Measurements from ENCODE around the gene PPFIA1.
"Not testable (repeated sequence)": the region's sequence is repeated elsewhere in the genome, so short reads cannot be mapped to it uniquely, and the experiment has no call there.

Gene PPFIA1

DNA sequence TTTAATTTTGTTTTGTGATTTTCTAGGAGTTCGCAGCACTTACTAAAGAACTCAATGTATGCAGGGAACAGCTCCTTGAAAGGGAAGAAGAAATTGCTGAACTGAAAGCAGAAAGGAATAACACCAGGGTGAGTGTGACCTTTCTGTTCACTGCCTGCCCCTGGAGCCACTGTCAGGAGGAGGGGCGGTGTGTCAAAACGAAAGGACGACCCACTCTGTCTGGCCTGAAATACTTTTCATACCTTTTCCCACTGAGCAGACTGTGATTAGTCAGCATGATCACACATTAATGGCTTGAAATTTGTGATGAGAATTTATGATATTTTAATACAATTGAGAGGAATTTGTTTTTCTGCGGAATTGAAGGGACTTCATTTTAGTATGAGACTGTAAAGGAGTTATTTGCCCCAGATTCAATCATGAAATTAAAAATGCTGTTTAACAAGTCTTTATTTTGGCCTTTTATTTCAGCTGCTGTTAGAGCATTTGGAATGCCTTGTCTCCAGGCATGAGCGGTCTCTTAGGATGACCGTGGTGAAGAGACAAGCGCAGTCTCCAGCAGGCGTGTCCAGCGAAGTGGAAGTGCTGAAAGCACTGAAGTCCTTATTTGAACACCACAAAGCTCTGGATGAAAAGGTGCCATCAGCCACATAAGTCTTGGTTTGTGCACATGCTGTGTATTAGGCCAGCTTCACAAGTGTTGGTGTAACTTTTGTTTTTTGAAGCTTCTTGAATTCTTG is 54.1 kb downstream of the PPFIA1 start:
- no peak for DNase-seq (ENCODE audit: insufficient read length, low spot score)
- no peak for FAIRE-seq
- TF ChIP-seq, protein P1, sequence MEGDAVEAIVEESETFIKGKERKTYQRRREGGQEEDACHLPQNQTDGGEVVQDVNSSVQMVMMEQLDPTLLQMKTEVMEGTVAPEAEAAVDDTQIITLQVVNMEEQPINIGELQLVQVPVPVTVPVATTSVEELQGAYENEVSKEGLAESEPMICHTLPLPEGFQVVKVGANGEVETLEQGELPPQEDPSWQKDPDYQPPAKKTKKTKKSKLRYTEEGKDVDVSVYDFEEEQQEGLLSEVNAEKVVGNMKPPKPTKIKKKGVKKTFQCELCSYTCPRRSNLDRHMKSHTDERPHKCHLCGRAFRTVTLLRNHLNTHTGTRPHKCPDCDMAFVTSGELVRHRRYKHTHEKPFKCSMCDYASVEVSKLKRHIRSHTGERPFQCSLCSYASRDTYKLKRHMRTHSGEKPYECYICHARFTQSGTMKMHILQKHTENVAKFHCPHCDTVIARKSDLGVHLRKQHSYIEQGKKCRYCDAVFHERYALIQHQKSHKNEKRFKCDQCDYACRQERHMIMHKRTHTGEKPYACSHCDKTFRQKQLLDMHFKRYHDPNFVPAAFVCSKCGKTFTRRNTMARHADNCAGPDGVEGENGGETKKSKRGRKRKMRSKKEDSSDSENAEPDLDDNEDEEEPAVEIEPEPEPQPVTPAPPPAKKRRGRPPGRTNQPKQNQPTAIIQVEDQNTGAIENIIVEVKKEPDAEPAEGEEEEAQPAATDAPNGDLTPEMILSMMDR (IDR thresholded peaks at IDR 0.05; ENCODE audit: insufficient read depth, missing control alignments), result no peak

DNA sequence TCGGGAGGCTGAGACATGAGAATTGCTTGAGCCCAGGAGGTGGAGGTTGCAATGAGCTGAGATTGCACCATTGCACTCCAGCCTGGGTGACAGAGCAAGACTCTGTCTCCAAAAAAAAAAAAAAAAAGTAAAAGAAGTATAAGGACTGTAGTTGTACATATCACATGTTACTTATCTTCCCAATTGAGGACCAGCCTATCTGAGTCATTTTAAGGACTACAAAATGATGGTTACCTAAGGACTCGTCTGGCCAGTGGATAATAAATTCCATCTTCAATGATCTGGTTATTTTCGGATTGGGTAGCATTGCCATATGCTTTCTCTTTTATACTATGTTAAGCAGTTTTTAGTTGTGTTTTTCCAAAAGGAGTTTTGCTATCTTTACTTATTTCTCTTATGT is 55.3 kb downstream of the PPFIA1 start:
- FAIRE-seq (no peak), DNase-seq (ENCODE audit: insufficient read length, low spot score) (no peak)
- TF ChIP-seq, protein P1 (IDR thresholded peaks at IDR 0.05; ENCODE audit: insufficient read depth, missing control alignments), result no peak

DNA sequence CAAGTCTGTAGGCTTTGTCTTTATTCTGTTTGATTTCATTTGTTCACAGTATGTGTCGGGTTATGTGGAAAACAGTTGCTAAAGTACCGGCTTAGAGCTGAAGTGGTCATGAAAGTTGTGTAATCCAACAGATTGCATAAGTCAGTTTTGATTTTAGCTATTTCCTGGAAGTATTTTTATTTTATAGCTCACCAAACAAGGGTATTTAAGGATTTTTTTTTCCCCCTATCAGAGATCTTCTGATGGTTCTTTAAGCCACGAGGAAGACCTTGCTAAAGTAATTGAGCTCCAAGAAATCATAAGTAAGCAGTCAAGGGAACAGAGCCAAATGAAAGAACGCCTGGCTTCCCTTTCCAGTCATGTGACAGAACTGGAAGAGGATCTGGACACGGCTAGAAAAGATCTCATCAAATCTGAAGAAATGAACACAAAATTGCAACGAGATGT is 55.9 kb downstream of the PPFIA1 start:
- TF ChIP-seq, protein P1 (IDR thresholded peaks at IDR 0.05; ENCODE audit: insufficient read depth, missing control alignments), result no peak
- DNase-seq (ENCODE audit: insufficient read length, low spot score), result no peak
- no peak for FAIRE-seq

DNA sequence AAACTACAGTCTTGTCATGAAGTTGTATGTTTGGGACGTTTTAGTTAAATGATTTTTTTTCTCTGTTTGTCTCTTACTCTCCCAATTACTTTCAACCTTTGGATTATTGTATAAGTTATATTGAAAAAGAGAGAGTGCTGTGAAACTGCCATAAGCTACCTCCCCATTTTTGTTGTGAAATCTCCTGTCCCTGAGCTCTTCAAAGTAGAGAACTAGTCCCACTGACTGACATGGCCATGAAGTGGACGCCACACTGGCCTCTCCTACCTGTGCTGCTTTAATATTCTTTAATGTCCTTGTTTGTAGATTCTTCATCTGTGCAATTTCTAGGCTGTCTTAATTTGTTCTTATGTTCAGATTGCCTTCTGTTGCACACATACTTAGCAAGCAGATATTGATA is 56.3 kb downstream of the PPFIA1 start:
- TF ChIP-seq, protein P1 (IDR thresholded peaks at IDR 0.05; ENCODE audit: insufficient read depth, missing control alignments), result no peak
- DNase-seq (ENCODE audit: insufficient read length, low spot score) (no peak), FAIRE-seq (no peak)

DNA sequence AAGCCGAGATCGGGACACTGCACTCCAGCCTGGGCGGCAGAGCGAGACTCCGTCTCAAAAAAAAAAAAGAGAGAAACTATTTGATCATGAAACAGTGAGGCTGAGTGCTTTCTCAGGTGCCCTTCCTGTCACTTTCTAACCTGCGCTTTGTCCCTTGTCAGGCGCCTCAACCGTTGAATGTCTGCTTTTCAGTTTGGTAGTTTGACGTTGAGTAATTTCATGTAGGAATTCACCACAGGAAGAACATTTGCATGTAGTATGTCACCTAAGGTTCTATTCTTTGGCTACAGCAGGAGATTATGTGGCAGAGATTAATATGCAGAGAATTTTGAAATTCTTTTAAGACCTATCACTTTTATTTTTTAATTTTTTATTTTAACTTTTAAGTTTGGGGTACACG is 57.2 kb downstream of the PPFIA1 start:
- FAIRE-seq, result no peak

DNA sequence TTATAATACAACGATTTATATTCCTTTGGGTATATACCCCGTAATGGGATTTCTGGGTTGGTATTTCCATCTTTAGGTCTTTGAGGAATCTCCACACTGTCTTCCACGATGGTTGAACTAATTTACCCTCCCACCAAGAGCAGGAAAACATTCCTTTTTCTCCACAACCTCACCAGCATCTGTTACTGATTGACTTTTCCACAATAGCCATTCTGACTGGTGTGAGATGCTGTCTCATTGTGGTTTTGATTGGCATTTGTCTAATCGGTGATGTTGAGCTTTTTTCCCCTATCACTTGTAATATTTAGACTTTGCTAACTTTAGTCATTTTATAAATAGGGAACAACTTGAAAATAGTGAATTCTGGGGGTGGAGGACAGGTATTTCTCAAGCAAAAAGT is 58.1 kb downstream of the PPFIA1 start:
- FAIRE-seq (no peak), DNase-seq (ENCODE audit: insufficient read length, low spot score) (no peak)
- TF ChIP-seq, protein P1 (IDR thresholded peaks at IDR 0.05; ENCODE audit: insufficient read depth, missing control alignments), result no peak

More for the DNA sequence above, 57.2 kb downstream of the PPFIA1 start:
- no peak for DNase-seq (ENCODE audit: insufficient read length, low spot score)
- TF ChIP-seq, protein P1 (IDR thresholded peaks at IDR 0.05; ENCODE audit: insufficient read depth, missing control alignments), result no peak

DNA sequence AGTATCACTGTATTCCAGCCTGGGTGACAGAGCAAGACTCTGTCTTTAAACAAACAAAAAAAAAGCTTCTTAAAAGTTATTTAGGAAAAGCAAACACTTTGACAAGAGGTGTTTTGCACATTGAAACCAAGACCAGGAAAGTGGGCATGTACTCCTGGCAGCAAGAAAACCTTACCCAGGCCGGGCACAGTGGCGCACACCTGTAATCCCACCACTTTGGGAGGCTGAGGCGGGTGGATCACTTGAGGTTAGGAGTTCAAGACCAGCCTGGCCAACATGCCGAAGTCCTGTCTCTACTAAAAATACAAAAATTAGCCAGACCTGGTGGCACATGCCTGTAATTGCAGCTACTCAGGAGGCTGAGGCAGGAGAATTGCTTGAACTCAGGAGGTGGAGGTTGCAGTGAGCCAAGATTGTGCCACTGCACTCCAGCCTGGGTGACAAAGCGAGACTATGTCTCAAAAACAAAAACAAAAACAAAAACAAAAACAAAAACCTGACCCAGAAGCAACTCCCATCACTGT is 60.9 kb downstream of the PPFIA1 start:
- FAIRE-seq; DNase-seq (ENCODE audit: insufficient read length, low spot score): not testable (repeated sequence)
